Muscle of leg (tissue), 11 donors: ENCODE data around the gene SAMD3. TPM values are rescaled to one million over a fixed set of nuclear protein-coding genes. Genes with fewer than 3 reads are reported as not detected.
A peak's percentile ranks its signal among the peaks of the same experiment; 100 is the strongest.
"Not testable (repeated sequence)": the region's sequence is repeated elsewhere in the genome, so short reads cannot be mapped to it uniquely, and the experiment has no call there.

Experiments used
- DNase-seq: peaks from one replicate; pipeline ENCODE4 v3.0.0; 2013
- H3K27ac ChIP-seq: one replicate; pipeline ENCODE4 v1.5.1; 2013; ENCODE audit warnings: mild to moderate bottlenecking, low read length, control low read depth
- H3K27me3 ChIP-seq: one replicate; pipeline ENCODE4 v1.6.1; 2013; ENCODE audit warnings: low read length; ENCODE audit not compliant: control insufficient read depth, insufficient read depth
- H3K36me3 ChIP-seq: one replicate; pipeline ENCODE4 v1.6.1; 2013; ENCODE audit warnings: low read length; ENCODE audit not compliant: control insufficient read depth, insufficient read depth
- H3K4me1 ChIP-seq: one replicate; pipeline ENCODE4 v1.6.1; 2013; ENCODE audit warnings: low read length; ENCODE audit not compliant: control insufficient read depth, insufficient read depth
- H3K4me3 ChIP-seq: one replicate; pipeline ENCODE4 v1.5.1; 2013; ENCODE audit warnings: low read length, control low read depth
- H3K9me3 ChIP-seq: replicated peaks from 2 replicates; pipeline ENCODE4 v1.6.1; 2013; ENCODE audit warnings: low read depth, low read length; ENCODE audit not compliant: control insufficient read depth
- WGBS: methylation state at CpG from one replicate; pipeline ENCODE4 v1.1.5; 2013; ENCODE audit warnings: missing lambda C conversion rate; ENCODE audit not compliant: insufficient coverage; 5-methylcytosine and 5-hydroxymethylcytosine counted together
- polyA plus RNA-seq, 8 donors: library from polyadenylated mRNA; unstranded; fragments of 120-200 nt; gene quantifications; one replicate each; pipeline versions ENCODE4 v1.2.1 to v1.2.3, GENCODE V29; 2013; ENCODE audit warnings: inconsistent platforms in 1 of 8, low replicate concordance in 1 of 8; ENCODE audit not compliant: insufficient read length in 8 of 8, insufficient read depth in 1 of 8
- total RNA-seq: library from RNA; stranded (reverse); fragments of 120-200 nt; gene quantifications from one replicate; pipeline ENCODE4 v1.2.4, GENCODE V29; 2013

Gene SAMD3
- total and polyA plus RNA-seq, 9 donors, result 0.58 to 3.3 (median 0.95) TPM

GRCh38 chr6:130252527-130253237, 29.9 kb upstream of the SAMD3 start:
- no peaks in the 10 kb centered on the region for H3K27me3 ChIP-seq
- no peaks in the 10 kb centered on the region for H3K36me3 ChIP-seq
- H3K4me1 ChIP-seq, result no peaks in the 10 kb centered on the region
- H3K9me3 ChIP-seq, result no peaks in the 10 kb centered on the region
- peak; percentile 17 for DNase-seq
- no peak overlapping the region for H3K27ac ChIP-seq
- no peak overlapping the region for H3K4me3 ChIP-seq
- WGBS, result 37% methylated on average over 2 of the region's 9 CpGs

DNA sequence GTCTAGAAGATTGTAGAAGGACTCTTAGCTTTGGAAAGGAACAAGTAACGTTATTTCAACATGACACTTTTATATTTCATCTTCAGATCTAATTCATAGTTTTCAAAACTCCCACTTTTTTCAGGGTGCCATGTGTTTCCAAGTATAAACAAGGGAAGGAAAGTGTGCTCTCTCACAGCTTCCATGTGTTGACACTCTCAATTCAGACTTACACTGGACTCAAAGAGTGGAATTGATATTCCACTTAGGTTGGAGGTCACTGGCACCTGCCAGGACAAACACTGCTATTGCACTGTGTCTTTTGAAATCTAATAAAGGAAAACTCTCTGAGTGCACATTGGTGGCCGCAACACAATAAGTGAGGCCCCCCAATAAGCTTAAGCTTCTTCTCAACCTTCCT, 22.5 kb upstream of the SAMD3 start:
- WGBS, result no CpG with 5 or more reads among the region's 2 CpGs
- Histone ChIP-seq H3K9me3 (no peaks in the 10 kb centered on the region), H3K4me1 (no peaks in the 10 kb centered on the region), H3K27me3 (no peaks in the 10 kb centered on the region), H3K4me3 (no peak overlapping the region), H3K36me3 (no peaks in the 10 kb centered on the region), H3K27ac (no peak overlapping the region)
- DNase-seq, result no peak

GRCh38 chr6:130244728-130245127, 22.0 kb upstream of the SAMD3 start:
- WGBS, result 100% methylated on average over 2 of the region's 2 CpGs
- Histone ChIP-seq H3K9me3 (no peaks in the 10 kb centered on the region), H3K4me3 (no peak overlapping the region), H3K27me3 (no peaks in the 10 kb centered on the region), H3K4me1 (peaks cover 4% of the 10 kb centered on the region), H3K27ac (no peak overlapping the region), H3K36me3 (no peaks in the 10 kb centered on the region)
- DNase-seq, result no peak

DNA sequence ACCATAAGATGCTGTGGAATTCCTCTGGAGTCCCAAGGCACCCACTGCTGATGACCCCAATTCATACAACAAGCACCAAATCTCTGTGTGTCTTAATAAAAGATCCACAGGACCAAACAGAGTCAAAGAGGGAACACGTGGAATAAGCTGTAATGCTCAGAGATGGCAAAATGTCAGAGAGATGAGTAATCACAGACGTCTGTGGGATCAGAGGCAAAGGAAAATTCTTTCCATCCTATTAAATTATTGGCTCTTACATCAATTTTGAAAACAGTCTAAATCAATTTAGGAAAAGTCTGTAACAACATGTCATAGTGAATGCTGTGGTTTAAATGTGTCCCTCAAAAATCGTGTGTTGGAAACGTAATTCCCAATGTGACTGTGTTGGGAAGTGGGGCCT, 17.5 kb upstream of the SAMD3 start:
- Histone ChIP-seq H3K4me1 (peaks cover 6% of the 10 kb centered on the region), H3K27me3 (no peaks in the 10 kb centered on the region), H3K4me3 (no peak overlapping the region), H3K36me3 (no peaks in the 10 kb centered on the region), H3K9me3 (no peaks in the 10 kb centered on the region), H3K27ac (peak overlapping the region; percentile 49)
- peak; percentile 90 for DNase-seq
- WGBS, result 35% methylated on average over 2 of the region's 4 CpGs

DNA sequence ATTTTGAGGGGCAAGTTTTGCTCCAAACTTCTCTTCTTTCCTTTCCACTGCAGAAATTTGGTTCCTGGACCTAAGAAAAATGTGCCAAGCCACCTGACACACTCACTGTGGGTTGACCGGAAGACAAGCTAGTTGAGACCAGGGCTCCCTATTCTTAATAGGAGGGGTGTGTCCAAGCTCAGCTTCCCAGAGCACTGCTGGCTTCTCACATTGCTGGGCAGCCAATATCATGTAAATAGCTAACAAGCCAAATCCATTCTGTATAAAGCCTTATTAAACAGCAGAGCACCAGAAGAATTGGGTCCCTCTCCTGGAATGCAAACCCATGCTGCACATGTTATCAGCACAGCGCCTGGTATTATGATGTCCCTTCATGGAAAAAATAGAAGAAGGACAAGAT, 17.0 kb upstream of the SAMD3 start:
- WGBS, result 0% methylated on average over 1 of the region's 2 CpGs

GRCh38 chr6:130233330-130233729, 10.6 kb upstream of the SAMD3 start:
- Histone ChIP-seq H3K4me1 (no peaks in the 10 kb centered on the region), H3K27ac (no peak overlapping the region), H3K27me3 (no peaks in the 10 kb centered on the region), H3K9me3 (no peaks in the 10 kb centered on the region), H3K4me3 (no peak overlapping the region), H3K36me3 (no peaks in the 10 kb centered on the region)
- no CpG with 5 or more reads among the region's 3 CpGs for WGBS
- peak; percentile 28 for DNase-seq

More for the DNA sequence above, 17.0 kb upstream of the SAMD3 start:
- DNase-seq, result peak; percentile 42
- H3K27ac ChIP-seq, result peak overlapping the region; percentile 49
- H3K4me1 ChIP-seq, result peaks cover 6% of the 10 kb centered on the region
- H3K9me3 ChIP-seq, result no peaks in the 10 kb centered on the region
- no peaks in the 10 kb centered on the region for H3K36me3 ChIP-seq
- H3K4me3 ChIP-seq, result no peak overlapping the region
- no peaks in the 10 kb centered on the region for H3K27me3 ChIP-seq

DNA sequence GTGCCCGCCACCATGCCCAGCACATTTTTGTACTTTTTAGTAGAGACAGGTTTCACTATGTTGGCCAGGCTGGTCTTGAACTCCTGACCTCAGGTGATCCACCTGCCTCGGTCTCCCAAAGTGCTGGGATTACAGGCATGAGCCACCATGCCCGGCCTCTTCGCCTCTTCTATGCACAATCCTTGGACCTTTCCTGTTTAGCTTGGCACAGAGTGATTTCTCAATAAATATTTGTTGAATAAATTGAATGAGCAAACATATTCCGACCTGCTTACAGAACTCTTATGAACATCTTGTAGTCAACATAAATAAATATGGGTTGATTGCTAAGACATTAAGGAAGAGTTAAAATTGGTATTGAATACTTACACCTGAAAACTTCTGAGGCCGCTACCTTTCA, 7.8 kb upstream of the SAMD3 start:
- H3K27ac ChIP-seq, H3K4me3 ChIP-seq, H3K9me3 ChIP-seq, H3K27me3 ChIP-seq, H3K36me3 ChIP-seq, DNase-seq, H3K4me1 ChIP-seq: not testable (repeated sequence)
- 43% methylated on average over 1 of the region's 6 CpGs for WGBS

- no peak overlapping the region for H3K4me3 ChIP-seq
- no peaks in the 10 kb centered on the region for H3K27me3 ChIP-seq
- WGBS, result no CpG with 5 or more reads among the region's 4 CpGs
- no peaks in the 10 kb centered on the region for H3K4me1 ChIP-seq
- DNase-seq, result no peak
- no peaks in the 10 kb centered on the region for H3K36me3 ChIP-seq
- H3K9me3 ChIP-seq, result no peaks in the 10 kb centered on the region
- no peak overlapping the region for H3K27ac ChIP-seq
These were observed 6.9 kb upstream of the SAMD3 start for GRCh38 chr6:130229645-130230044.

- 86% methylated on average over 5 of the region's 5 CpGs for WGBS
- Histone ChIP-seq H3K27me3 (no peaks in the 10 kb centered on the region), H3K9me3 (no peaks in the 10 kb centered on the region), H3K4me3 (no peak overlapping the region), H3K36me3 (no peaks in the 10 kb centered on the region), H3K27ac (no peak overlapping the region), H3K4me1 (no peaks in the 10 kb centered on the region)
- DNase-seq, result no peak
These were observed 757 bp upstream of the SAMD3 start for GRCh38 chr6:130223508-130223907.

DNA sequence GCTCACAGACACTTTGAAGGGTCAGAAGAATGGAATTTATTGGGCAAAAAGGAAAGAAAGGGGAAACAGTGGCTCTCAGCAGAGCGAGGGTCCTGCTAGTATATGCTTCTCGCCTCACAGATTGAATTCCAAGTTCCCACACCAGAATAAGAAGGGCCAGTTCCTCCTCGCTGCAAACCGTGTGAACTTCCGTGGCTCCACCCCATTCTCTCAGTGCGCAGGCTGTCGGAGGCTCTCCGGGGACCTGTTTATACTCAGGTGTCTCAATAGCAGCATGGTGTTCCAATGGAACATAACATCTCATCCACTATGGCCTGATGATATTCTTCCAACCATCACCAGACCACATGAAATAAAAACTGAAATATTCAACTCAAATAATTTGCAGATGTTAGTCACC, 4.6 kb downstream of the SAMD3 start:
- H3K4me1 ChIP-seq, result no peaks in the 10 kb centered on the region

GRCh38 chr6:130216620-130217019, 6.1 kb downstream of the SAMD3 start:
- Histone ChIP-seq H3K27me3 (no peaks in the 10 kb centered on the region), H3K36me3 (no peaks in the 10 kb centered on the region), H3K4me1 (no peaks in the 10 kb centered on the region), H3K27ac (no peak overlapping the region), H3K9me3 (no peaks in the 10 kb centered on the region), H3K4me3 (no peak overlapping the region)
- no peak for DNase-seq
- no CpG with 5 or more reads among the region's 4 CpGs for WGBS

More for the DNA sequence above, 4.6 kb downstream of the SAMD3 start:
- Histone ChIP-seq H3K27ac (no peak overlapping the region), H3K36me3 (no peaks in the 10 kb centered on the region), H3K9me3 (no peaks in the 10 kb centered on the region), H3K4me3 (no peak overlapping the region), H3K27me3 (no peaks in the 10 kb centered on the region)
- 70% methylated on average over 8 of the region's 8 CpGs for WGBS
- DNase-seq, result no peak
